Measurements from ENCODE around the gene VEGFB. TPM values are rescaled to one million over a fixed set of nuclear protein-coding genes. Genes with fewer than 3 reads are reported as not detected.

Gene VEGFB
- total RNA-seq, 1 experiment from 2014 or later: 56.9 TPM

DNA sequence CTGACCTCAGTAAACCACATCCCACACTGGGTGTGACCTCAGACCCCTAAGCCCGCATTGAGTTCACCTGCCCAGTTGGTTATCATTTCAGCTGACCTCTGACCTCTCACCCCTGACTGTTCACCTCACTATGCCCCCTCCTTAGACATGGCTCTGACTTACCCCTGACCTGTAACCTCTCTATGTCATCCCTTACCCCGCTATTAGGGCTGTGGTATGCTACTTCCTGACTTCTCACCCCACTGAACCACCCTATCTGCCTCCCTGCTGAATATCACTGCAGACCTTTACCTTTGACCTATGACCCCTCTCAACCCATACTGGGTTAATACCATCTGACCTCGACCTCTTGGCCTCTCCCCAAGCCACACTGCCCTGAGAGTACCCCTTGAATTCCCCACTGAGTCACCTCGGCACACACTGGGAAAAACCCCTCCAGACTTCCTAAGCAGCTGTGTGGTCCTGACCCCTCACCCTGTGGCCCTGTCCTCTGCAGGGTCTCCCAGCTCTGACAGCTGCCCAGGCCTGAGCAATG lies 25.2 kb downstream of the VEGFB start:
- peak; percentile 17 for DNase-seq (ENCODE audit: low read depth)

DNA sequence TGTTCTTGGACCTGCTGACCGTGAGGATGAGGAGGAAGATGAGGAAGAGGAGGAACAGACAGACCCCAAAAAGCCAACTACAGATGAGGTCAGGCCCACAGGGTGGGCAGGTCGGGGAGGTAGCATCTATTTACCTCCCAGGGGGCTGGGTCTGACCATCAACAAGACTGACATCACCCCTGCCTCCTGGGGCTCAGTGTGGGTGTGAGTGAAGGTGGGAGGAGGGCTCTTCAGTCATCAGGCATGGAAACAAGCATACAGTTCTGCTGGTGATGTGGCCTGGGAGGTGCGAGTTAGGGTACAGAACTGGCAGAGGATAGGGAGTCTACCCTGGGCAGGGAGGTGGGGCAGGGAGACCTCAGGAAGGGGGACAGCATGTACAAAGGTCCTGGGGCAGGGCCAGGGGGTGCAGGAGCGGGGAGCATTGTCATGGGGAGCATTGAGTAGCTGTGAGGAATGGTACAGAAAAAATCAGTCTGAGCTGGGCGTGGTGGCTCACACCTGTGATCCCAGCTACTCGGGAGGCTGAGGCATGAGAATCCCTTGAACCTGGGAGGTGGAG lies 25.8 kb downstream of the VEGFB start:
- DNase-seq (ENCODE audit: low read depth): no peak

DNA sequence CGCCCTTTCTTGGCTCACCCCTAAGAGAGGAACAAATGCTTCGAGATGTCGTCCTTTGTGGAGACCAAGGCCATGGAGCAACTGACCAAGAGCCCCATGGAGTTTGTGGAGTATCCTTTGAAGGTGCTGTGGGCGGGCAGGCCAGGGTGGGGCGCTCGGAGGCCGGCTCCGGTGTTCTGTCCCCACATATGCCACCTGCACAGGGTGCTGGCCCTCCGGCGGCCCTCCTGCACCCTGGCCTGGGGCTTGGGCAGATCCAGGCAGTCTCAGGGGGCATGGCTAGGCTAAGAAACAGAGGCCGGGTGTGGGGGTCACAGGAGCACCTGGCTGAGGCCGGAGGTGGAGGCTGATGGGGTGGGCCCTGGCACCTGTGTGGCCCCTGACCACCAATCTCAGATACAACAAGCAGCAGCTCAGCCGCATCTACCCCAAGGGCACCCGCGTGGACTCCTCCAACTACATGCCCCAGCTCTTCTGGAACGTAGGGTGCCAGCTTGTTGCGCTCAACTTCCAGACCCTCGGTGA lies 27.2 kb downstream of the VEGFB start:
- no peak for DNase-seq (ENCODE audit: low read depth)

DNA sequence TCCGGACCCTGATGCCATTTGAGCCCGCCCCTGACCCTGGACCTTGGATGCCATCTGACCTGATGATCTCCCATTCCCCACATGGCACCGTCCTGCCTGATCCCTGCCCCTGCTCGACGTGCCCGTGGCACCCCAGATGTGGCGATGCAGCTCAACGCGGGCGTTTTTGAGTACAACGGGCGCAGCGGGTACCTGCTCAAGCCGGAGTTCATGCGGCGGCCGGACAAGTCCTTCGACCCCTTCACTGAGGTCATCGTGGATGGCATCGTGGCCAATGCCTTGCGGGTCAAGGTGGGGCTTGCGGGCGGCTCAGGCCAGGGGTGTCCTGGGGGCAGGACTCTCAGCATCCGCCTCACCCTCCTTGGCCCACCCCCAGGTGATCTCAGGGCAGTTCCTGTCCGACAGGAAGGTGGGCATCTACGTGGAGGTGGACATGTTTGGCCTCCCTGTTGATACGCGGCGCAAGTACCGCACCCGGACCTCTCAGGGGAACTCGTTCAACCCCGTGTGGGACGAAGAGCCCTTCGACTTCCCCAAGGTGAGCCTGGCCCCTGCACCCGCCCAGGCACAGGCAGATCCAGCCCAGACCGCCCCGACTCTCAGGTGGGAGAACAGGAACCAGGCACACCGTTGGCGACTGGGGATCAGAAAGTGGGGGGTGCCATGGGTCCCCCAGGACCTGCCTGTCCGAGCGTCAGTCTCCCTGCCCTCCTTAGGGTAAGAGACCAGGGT lies 28.1 kb downstream of the VEGFB start:
- no peak for DNase-seq (ENCODE audit: low read depth)

DNA sequence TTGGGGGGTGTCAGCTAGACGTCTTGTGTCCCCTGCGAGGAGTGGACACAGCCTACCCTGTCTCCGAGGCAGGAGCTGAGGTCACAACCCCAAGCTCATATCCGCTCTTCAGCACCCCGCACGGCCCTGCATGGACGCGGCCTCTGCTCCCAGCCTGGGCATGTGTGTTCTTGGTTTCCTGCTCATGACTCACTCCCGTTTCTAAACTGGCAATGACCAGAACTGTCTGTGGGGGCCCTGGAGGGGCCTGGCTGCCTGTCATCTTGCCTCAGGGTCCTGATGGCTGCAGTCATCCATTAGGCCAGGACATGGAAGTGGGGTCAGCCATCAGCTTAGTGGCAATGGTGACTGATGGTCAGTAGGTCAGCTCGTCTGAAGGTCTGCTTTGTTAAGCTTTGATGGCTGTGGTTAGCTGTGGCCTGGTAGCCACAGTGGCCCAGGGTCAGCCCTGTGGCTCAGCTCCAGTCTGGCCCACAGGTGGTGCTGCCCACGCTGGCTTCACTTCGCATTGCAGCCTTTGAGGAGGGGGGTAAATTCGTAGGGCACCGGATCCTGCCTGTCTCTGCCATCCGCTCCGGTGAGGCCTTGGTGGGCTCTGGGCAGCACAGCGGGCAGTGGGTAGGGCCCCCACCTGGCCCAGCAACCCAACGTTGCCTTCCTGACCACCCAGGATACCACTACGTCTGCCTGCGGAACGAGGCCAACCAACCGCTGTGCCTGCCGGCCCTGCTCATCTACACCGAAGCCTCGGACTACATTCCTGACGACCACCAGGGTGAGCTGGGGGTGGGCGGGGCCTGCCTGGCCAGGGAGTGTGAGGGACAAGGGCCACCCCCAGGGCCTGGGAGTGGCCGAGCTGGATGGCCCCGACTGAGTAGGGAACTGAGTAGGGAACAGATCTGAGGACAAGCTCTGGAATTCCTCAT lies 28.9 kb downstream of the VEGFB start:
- DNase-seq (ENCODE audit: low read depth): peak; percentile 54

DNA sequence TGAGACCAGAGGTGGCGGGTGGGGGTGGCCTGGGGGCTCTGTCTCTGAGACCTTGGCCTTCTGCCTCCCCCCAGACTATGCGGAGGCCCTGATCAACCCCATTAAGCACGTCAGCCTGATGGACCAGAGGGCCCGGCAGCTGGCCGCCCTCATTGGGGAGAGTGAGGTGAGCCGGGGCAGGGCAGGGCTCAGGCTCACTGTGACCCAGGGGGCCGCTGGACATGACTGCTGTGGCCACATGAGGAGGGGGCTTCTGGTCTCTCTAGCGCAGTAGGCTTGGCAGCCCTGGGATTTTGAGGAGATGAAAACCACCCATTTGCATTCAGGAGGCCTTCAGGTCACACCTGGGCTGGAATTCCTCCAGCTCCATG lies 29.5 kb downstream of the VEGFB start:
- DNase-seq (ENCODE audit: low read depth): no peak

DNA sequence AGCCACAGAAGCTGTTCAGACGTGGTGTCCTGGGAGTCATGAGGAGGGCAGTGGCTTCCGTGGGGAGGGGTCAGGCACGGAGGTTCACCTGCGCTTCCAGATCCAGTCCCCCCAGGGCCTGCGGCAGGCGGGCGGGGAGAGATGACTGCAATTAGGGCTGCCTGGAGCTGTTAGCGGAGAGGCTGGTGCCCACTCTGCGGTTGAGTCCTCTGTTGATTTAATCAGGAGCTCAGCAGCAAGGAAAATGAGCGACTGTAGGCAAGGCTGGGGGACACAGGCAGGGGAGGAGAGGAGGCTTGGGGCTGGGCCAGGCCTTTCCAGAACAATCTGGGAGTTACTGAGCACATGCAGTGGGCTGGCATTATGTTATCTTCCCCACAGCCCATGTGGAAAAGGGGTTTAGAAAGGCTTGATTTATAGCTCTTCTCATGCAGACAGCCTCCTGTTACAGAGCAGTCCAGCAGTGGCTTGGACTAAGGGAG lies 30.0 kb downstream of the VEGFB start:
- DNase-seq (ENCODE audit: low read depth): no peak

DNA sequence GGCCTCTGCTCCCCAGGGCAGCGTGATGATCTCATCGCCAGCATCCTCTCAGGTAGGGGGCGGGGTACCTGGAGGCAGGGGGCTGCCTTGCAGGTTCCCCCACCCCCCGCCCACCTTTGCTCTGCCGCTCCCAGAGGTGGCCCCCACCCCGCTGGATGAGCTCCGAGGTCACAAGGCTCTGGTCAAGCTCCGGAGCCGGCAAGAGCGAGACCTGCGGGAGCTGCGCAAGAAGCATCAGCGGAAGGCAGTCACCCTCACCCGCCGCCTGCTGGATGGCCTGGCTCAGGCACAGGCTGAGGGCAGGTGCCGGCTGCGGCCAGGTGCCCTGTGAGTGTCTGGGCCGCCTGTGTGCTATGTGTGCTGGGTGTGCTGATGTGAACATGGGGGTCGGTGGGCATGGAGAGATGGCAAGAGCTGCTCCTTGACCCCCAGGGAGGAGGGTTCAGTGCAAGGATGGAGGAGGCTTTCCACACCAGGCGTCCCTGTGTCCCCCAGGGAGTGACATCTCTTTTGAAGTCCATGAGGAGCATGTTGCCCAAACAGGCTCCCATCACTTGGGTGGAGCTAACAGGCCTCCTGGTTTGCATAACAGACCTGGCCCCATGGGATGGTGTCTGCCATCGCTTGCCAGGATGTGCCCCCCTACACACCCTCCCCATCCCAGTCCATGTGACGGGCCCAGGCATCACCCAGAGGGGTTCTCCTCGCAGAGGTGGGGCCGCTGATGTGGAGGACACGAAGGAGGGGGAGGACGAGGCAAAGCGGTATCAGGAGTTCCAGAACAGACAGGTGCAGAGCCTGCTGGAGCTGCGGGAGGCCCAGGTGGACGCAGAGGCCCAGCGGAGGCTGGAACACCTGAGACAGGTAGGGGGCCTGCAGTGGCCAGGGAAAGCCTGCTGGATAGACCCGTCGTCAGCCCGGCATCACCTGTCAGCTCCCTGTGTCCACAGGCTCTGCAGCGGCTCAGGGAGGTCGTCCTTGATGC lies 31.1 kb downstream of the VEGFB start:
- no peak for DNase-seq (ENCODE audit: low read depth)

DNA sequence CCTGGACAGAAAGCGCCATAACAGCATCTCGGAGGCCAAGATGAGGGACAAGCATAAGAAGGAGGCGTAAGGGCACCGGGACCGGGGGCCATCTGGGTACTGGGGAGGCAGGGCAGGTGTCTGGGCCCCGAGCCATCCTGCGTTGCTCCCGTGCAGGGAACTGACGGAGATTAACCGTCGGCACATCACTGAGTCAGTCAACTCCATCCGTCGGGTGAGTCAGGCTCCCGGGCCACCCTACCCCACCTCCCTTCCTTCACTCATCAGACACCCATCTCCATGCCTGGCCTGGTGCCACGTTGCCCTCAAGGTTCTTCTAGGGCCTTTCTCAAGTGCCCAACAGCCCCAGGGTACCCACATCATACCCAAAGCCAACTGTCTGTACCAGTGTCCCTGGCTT lies 32.0 kb downstream of the VEGFB start:
- DNase-seq (ENCODE audit: low read depth): peak; percentile 43

DNA sequence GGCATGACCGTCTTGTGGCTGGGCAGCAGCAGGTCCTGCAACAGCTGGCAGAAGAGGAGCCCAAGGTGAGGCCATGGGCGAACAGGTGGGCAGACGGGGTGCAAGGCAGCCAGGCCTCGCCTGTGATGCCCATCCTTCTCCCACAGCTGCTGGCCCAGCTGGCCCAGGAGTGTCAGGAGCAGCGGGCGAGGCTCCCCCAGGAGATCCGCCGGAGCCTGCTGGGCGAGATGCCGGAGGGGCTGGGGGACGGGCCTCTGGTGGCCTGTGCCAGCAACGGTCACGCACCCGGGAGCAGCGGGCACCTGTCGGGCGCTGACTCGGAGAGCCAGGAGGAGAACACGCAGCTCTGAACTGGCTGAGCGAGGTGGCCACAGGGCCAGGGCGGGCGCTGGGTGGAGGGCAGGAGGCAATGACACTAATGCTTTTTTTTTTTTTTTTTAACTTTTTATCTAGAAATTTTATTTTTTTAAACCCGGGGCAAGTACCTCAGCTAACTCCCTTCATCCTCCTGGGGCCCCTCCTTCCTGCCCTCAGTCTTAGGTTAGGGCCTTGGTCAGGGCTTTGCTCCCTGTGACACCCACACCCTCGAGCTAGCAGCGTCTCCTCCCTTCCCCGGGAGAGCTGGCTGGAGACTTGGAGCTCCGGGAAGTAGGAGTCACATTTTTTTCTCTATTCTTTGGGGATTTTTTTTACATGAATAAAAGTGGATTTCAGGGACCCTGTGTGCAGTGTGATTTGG lies 33.0 kb downstream of the VEGFB start:
- peak; percentile 17 for DNase-seq (ENCODE audit: low read depth)

DNA sequence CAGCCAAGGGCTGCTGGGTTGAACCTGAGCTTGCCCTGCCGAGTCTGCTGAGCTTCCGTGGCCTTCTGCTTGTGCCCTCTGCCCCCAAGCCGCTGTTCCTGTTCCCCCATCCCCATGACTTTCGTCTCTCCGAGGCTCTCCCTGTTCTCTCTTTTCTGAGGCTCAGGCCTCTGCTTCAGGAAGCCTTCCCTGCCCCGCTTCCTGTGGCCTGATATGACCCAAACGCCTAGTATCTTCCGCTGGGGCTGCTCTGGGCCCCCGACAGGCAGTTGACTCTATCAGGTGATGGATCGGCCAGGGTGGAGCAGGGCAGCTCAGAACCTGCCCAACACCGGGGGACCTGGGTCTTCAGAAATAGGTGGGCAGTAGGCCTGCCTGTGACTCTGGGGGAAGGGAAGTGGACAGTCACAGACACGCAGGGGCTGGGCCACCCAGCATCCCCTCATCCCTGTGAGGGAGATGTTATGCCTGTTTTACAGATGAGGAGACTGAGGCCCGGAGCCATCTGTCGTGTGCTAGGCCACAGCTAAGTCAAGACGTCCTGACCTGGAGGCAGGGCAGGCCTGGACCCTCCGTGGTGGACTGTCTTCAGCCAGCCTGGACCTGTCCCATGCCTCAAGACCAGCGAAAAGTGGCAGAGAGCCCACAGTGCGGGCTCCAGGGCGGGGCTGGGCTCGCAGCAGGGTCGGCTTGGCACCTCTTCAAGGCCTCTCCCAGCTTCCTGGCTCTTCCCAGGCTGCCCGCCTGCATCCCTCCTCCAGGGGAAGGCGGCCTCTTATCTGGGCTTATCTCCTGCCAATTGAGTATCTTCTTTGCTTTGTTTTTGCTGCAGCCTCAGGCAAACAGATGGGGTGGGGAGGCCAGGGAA lies 33.9 kb downstream of the VEGFB start:
- peak; percentile 30 for DNase-seq (ENCODE audit: low read depth)

DNA sequence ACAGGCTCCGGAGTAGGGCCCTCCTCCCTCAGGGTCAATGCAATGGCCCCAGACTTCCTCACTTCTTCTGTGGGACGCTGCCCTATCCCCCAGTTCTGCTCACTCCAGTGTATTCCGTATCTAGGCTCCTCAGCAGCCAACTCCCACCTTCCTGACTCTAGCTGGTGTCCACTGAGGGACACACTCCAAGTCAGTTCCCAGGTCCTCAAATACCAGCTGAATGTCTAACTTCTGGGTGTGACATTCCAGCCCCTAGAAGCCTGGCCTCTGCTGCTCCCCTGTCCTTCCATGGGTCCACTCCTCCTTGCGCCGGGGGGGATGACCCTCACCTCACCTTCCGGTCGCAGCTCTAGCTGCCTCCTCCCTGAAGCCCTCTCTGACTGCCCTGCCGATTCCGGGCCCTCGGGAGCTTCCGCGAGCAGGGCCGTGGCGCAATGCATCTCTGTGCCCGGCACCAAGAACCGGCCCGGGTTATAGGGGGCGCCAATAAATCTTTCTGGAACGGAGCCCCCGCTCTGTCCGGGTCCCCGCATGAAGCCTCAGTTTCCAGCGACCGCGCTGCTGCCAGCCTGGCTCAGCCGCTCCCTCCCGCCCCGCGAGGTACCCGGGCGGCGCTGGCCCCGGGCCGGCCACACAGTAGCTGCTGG lies 34.6 kb downstream of the VEGFB start:
- DNase-seq (ENCODE audit: low read depth): peak; percentile 59

DNA sequence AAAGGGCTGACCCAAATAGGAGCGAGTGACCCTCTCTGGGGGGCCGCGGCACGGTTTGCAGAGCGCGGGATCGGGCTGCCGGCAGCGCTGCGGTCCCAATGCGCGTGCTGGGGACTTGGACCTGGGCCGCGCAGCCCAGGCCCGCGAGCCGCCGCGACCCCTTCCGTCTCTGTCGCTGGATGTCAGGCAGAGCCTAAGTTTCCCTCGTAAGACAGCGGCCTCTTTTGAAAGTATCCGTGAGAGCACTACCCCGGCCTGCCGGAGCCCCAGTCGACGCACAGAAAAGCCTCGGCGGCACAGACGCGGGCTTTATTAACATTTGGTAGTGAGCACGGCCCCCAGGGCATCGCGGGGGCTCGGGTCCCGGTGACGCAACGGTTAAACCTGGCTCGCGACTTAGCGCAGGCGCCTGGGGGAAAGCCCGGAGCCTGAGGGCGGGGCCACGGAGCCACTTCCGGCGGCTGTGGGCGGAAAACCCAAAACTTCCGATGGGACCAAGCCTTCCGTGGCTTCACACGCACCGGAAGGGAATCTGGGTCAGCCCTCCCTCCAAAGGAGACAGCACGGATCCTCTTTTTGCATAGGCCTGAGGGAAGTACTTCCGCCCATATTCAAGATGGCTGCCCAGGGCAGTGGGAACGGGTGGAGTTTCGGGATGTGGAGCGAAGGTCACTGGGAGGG lies 35.3 kb downstream of the VEGFB start:
- DNase-seq (ENCODE audit: low read depth): peak; percentile 100

DNA sequence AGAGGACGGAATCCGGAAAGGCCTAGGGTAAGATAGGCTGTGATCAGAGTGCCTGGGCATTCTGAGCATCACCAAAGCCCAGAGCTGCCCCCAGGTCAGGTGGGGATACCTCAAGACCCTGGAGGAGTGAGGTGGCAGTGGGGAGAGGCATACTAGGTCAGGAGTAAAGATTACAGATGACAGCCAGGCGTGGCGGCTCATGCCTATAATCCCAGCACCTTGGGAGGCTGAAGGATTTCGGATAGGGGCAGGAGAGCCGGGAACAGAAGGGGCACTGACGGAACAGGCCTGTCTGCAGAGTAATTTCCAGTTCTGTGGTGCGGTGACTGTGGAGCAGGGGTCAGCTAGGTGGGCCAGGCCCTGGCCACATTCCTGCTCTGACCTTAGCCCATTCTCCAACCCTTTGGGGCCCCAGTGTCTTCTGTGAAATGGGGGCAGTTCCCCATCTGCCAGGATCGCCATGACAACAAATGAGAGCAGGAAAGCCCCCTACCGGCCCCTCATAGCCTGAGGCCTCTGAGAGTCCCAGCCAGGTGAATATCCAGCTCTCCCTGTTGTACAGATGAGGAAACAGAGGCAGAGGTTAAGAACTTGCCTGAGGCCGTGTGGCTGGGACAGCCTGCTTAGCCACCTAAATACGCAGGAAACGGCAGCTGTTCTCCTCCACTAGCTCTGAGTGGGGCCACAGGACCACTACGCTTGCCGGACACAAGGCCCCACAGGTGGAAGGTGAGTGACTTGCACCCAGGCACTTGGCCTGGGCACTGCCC lies 40.8 kb downstream of the VEGFB start:
- DNase-seq (ENCODE audit: low read depth): no peak

DNA sequence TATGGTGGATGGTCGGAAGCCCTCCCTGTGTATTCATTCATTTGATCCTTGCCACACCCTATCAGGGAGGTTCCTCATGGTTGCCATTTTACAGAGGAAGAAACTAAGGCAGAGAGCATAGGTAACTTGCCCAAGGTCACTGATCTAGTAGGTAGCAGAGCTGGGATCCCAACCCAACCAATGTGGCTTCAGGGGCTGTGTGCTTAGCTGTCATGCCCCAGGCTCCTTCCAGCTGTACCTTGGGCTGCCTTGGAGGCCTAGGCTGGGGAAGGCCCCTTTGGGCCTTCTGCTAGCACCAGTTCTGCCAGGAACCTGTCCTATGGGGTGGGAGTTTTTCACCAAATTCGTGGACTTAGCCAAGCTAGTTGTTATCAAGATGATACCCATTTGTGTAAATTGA lies 41.5 kb downstream of the VEGFB start:
- no peak for DNase-seq (ENCODE audit: low read depth)

DNA sequence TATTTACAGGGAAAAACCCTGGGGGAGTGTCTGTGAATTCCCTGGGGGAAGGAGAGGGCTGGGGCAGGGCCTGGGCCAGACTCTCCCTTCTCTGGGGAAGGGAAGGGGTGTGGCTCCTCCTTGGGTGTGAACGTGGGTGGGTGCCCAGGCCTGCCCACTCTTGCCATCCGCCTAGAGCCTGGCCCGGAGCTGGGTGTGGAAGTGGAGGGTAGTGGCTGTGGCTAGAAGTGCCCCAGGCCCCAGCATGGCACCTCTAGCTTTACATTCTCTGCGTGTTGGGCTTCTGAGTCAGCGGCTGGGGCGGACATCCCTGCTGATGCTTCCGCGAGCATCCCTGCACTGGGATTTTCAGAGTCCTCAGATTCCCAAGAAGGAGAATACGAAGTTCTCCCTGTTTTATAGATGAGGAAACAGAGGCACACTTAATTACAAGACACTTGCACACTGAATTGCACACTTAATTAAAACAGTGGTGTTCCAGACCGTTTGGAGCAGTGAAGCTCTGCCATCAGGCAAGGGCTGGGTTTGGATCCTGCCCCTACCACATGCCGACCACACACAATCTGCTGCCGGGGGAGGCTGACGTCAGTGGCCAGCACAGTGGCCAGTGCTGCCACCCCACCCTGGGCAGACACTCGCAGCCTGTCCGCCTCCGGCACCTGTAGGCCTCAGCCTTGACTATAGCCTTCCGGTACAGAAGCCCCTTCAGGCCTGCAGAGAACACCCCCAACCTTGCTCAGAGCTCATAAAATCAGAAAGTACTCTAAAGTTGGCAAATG lies 42.5 kb downstream of the VEGFB start:
- no peak for DNase-seq (ENCODE audit: low read depth)
